Keratinocyte (primary cell): ENCODE measurements around the gene MYT1. TPM values are rescaled to one million over a fixed set of nuclear protein-coding genes. Genes with fewer than 3 reads are reported as not detected.

Experiments
- DNase-seq: peaks from one replicate; pipeline ENCODE4 v3.0.0-alpha.2; 2011; ENCODE audit warnings: low read depth, missing footprints, low spot score
- FAIRE-seq: peaks from 2 replicates; lab custom pipeline; 2011; peaks lifted over from hg19 to GRCh38; lab: Jason Lieb, UNC
- H2AFZ ChIP-seq: 2 replicates; pipeline ENCODE4 v1.6.0; 2012; ENCODE audit warnings: low read length, control low read depth, inconsistent platforms; ENCODE audit not compliant: control insufficient read depth
- H3K27ac ChIP-seq: 2 replicates; pipeline ENCODE4 v1.5.1; 2011; ENCODE audit warnings: low read length; ENCODE audit not compliant: control insufficient read depth, insufficient read depth
- H3K27me3 ChIP-seq: 3 replicates; pipeline ENCODE4 v1.6.0; 2011; ENCODE audit warnings: low read length; ENCODE audit not compliant: control insufficient read depth, insufficient read depth; ENCODE audit errors: extremely low read depth
- H3K36me3 ChIP-seq, 2 experiments: 2 replicates in 1 of 2; 3 replicates in 1 of 2; pipeline ENCODE4 v1.5.1; 2011; ENCODE audit warnings: low read length in 2 of 2, mild to moderate bottlenecking in 1 of 2; ENCODE audit not compliant: control insufficient read depth in 2 of 2, insufficient read depth in 2 of 2; ENCODE audit errors: extremely low read depth in 1 of 2
- H3K4me1 ChIP-seq: 3 replicates; pipeline ENCODE4 v1.5.1; 2011; ENCODE audit warnings: low read length; ENCODE audit not compliant: control insufficient read depth, insufficient read depth; ENCODE audit errors: extremely low read depth
- H3K4me2 ChIP-seq: 3 replicates; pipeline ENCODE4 v1.6.0; 2011; ENCODE audit warnings: low read depth, low read length; ENCODE audit not compliant: control insufficient read depth, insufficient read depth; ENCODE audit errors: extremely low read depth
- H3K4me3 ChIP-seq, 3 experiments: fragments of 200-600 bp in 1 of 3; sonication (generic) in 1 of 3; 2 replicates in 2 of 3; 3 replicates in 1 of 3; pipeline ENCODE4 v1.5.1; 2011 to 2016; ENCODE audit warnings: low read length in 3 of 3, mild to moderate bottlenecking in 3 of 3, control low read depth in 2 of 3, inconsistent platforms in 1 of 3, low read depth in 1 of 3, mixed read lengths in 1 of 3, mixed run types in 1 of 3, moderate library complexity in 1 of 3; ENCODE audit not compliant: control insufficient read depth in 2 of 3, insufficient read depth in 2 of 3; ENCODE audit errors: extremely low read depth in 1 of 3
- H3K79me2 ChIP-seq: 2 replicates; pipeline ENCODE4 v1.6.0; 2012; ENCODE audit warnings: low read length; ENCODE audit not compliant: control insufficient read depth, insufficient read depth
- H3K9ac ChIP-seq: 3 replicates; pipeline ENCODE4 v1.6.0; 2011; ENCODE audit warnings: low read length; ENCODE audit not compliant: control insufficient read depth, insufficient read depth; ENCODE audit errors: extremely low read depth
- H3K9me1 ChIP-seq: 3 replicates; pipeline ENCODE4 v1.6.0; 2011; ENCODE audit warnings: low read length; ENCODE audit not compliant: control insufficient read depth, insufficient read depth; ENCODE audit errors: extremely low read depth
- H3K9me3 ChIP-seq: 2 replicates; pipeline ENCODE4 v1.5.1; 2012; ENCODE audit warnings: low read depth, low read length; ENCODE audit not compliant: control insufficient read depth
- H4K20me1 ChIP-seq: 3 replicates; pipeline ENCODE4 v1.6.0; 2011; ENCODE audit warnings: low read length; ENCODE audit not compliant: control insufficient read depth, insufficient read depth; ENCODE audit errors: extremely low read depth
- CTCF ChIP-seq, 3 experiments: IDR thresholded peaks in 1 of 3; conservative IDR thresholded peaks in 1 of 3; optimal IDR thresholded peaks in 1 of 3; 2 replicates in 2 of 3; 3 replicates in 1 of 3; pipeline versions ENCODE3 to v1.5.1; 2011; ENCODE audit warnings: low read length in 3 of 3, mild to moderate bottlenecking in 3 of 3, moderate library complexity in 2 of 3, control low read depth in 1 of 3, inconsistent platforms in 1 of 3; ENCODE audit not compliant: insufficient read depth in 2 of 3; ENCODE audit errors: extremely low read depth in 1 of 3
- EZH2 ChIP-seq: IDR thresholded peaks from one replicate; pipeline ENCODE4 v1.6.1; 2012; ENCODE audit warnings: inconsistent platforms, mild to moderate bottlenecking, low read length, moderate library complexity
- dilution Hi-C: fragments of 300-500 bp; cut with MboI; formaldehyde crosslinking; loops from one replicate; pipeline ENCODE4 v1.7.0; 2020; ENCODE audit warnings: low sequenced_read_pairs; ENCODE audit not compliant: extremely low pct_ligation_motif_present
- polyA plus RNA-seq, 5 experiments: library from polyadenylated mRNA; depleted of rRNA in 3 of 5; stranded (reverse) in 3 of 5; stranded (forward) in 1 of 5; unstranded in 1 of 5; fragments of >200 nt; gene quantifications; 1 replicate in 1 of 5; 2 replicates in 3 of 5; 3 replicates in 1 of 5; pipeline versions ENCODE4 v1.2.1 to v1.2.3, GENCODE V29; 2011 to 2012; ENCODE audit warnings: missing spikeins in 2 of 5, low read depth in 1 of 5, low replicate concordance in 1 of 5

Gene MYT1
- polyA plus RNA-seq, 1 donor (not counting 4 experiments of a cell fraction or from before 2014, with no cell fraction given): not detected

GRCh38 chr20:64247970-64248841 is 84.0 kb downstream of the MYT1 start:
- no peak overlapping the region for H2AFZ ChIP-seq
- H3K9ac ChIP-seq: no peak overlapping the region
- H3K9me3 ChIP-seq: no peaks in the 10 kb centered on the region
- H3K9me1 ChIP-seq: no peaks in the 10 kb centered on the region
- no peak for DNase-seq
- H3K27ac ChIP-seq: no peak overlapping the region
- no peak overlapping the region for H3K4me3 ChIP-seq
- H3K4me1 ChIP-seq: no peaks in the 10 kb centered on the region
- dilution Hi-C loops: no loop called here
- H3K4me2 ChIP-seq: no peak overlapping the region
- no peaks in the 10 kb centered on the region for H4K20me1 ChIP-seq
- H3K79me2 ChIP-seq: no peaks in the 10 kb centered on the region
- peaks cover 20% of the 10 kb centered on the region for H3K27me3 ChIP-seq
- TF ChIP-seq EZH2: no peak
- TF ChIP-seq CTCF (optimal IDR thresholded peaks at IDR 0.05 in 1 of 3, IDR thresholded peaks at IDR 0.05 in 1 of 3, conservative IDR thresholded peaks at IDR 0.05 in 1 of 3; ENCODE audit: extremely low read depth in 1 of 3, insufficient read depth in 2 of 3, low read length in 3 of 3): no peak
- H3K36me3 ChIP-seq: no peaks in the 10 kb centered on the region
- no peak for FAIRE-seq

GRCh38 chr20:64250027-64250426 is 85.8 kb downstream of the MYT1 start:
- no peak for FAIRE-seq
- Histone ChIP-seq H4K20me1 (no peaks in the 10 kb centered on the region), H3K36me3 (no peaks in the 10 kb centered on the region), H3K4me3 (no peak overlapping the region), H3K4me1 (peaks cover 2% of the 10 kb centered on the region), H3K9ac (no peak overlapping the region), H2AFZ (no peak overlapping the region), H3K4me2 (no peak overlapping the region), H3K9me3 (no peaks in the 10 kb centered on the region), H3K27me3 (peaks cover 7% of the 10 kb centered on the region), H3K79me2 (no peaks in the 10 kb centered on the region), H3K9me1 (no peaks in the 10 kb centered on the region), H3K27ac (no peak overlapping the region)
- dilution Hi-C loops: no loop called here
- TF ChIP-seq EZH2 (no peak), CTCF (optimal IDR thresholded peaks at IDR 0.05 in 1 of 3, IDR thresholded peaks at IDR 0.05 in 1 of 3, conservative IDR thresholded peaks at IDR 0.05 in 1 of 3; ENCODE audit: extremely low read depth in 1 of 3, insufficient read depth in 2 of 3, low read length in 3 of 3) (no peak)
- no peak for DNase-seq
